Inflammatory macrophage (primary cell): Measurements from ENCODE around the gene ACSF3.
"Not testable (repeated sequence)": the region's sequence is repeated elsewhere in the genome, so short reads cannot be mapped to it uniquely, and the experiment has no call there.

Experiments used
- DNase-seq, 2 donors: peaks; one replicate each; pipeline ENCODE4 v3.0.0-alpha.2; 2020 to 2022

The ACSF3 gene

GRCh38 chr16:89073346-89074071, 20.1 kb upstream of the ACSF3 start:
- DNase-seq = no peak

- not testable (repeated sequence) for DNase-seq
Measured at GRCh38 chr16:89074072-89074674, 19.5 kb upstream of the ACSF3 start.

- DNase-seq = no peak
Measured at GRCh38 chr16:89074803-89075688, 18.6 kb upstream of the ACSF3 start.

- no peak for DNase-seq
Measured at GRCh38 chr16:89076159-89076558, 17.5 kb upstream of the ACSF3 start.

GRCh38 chr16:89077076-89077475, 16.6 kb upstream of the ACSF3 start:
- DNase-seq = no peak

- DNase-seq = no peak
Measured at GRCh38 chr16:89078172-89078571, 15.5 kb upstream of the ACSF3 start.

- DNase-seq = no peak
Measured at GRCh38 chr16:89079434-89079980, 14.1 kb upstream of the ACSF3 start.

- no peak for DNase-seq
Measured at GRCh38 chr16:89080196-89080853, 13.3 kb upstream of the ACSF3 start.

GRCh38 chr16:89081556-89081955, 12.1 kb upstream of the ACSF3 start:
- no peak for DNase-seq

GRCh38 chr16:89084411-89084810, 9.2 kb upstream of the ACSF3 start:
- no peak for DNase-seq

- no peak for DNase-seq
Measured at GRCh38 chr16:89084814-89085612, 8.6 kb upstream of the ACSF3 start.

- DNase-seq = no peak
Measured at GRCh38 chr16:89085755-89086154, 7.9 kb upstream of the ACSF3 start.

GRCh38 chr16:89087922-89088497, 5.6 kb upstream of the ACSF3 start:
- DNase-seq = no peak

- no peak for DNase-seq
Measured at GRCh38 chr16:89089120-89089519, 4.5 kb upstream of the ACSF3 start.

- no peak for DNase-seq
Measured at GRCh38 chr16:89090182-89090630, 3.4 kb upstream of the ACSF3 start.

- no peak for DNase-seq
Measured at GRCh38 chr16:89090669-89091426, 2.8 kb upstream of the ACSF3 start.

GRCh38 chr16:89092013-89092412, 1.6 kb upstream of the ACSF3 start:
- DNase-seq = no peak

- not testable (repeated sequence) for DNase-seq
Measured at GRCh38 chr16:89093252-89093601, 425 bp upstream of the ACSF3 start.

- no peak for DNase-seq
Measured at GRCh38 chr16:89094252-89094879, 714 bp downstream of the ACSF3 start.

- no peak for DNase-seq
Measured at GRCh38 chr16:89094880-89095258, 1.2 kb downstream of the ACSF3 start.
